Coronary artery (tissue), 2 donors: Measurements from ENCODE around the gene DECR2.

ENCODE experiments used
- DNase-seq: peaks from one replicate; pipeline ENCODE4 v3.0.0-alpha.2; 2017; ENCODE audit warnings: low spot score
- H3K27ac ChIP-seq, 2 donors: fragments of 200-600 bp; sonication (generic); one replicate each; pipeline ENCODE4 v1.5.1; 2016 to 2019
- H3K4me3 ChIP-seq: fragments of 200-600 bp; sonication (generic); 2 replicates; pipeline ENCODE4 v1.5.1; 2016; ENCODE audit warnings: mild to moderate bottlenecking, moderate library complexity
- CTCF ChIP-seq: fragments of 200-600 bp; sonication (generic); IDR thresholded peaks from one replicate; pipeline ENCODE4 v1.5.1; 2019; ENCODE audit warnings: antibody characterized with exemption

DECR2 gene

GRCh38 chr16:456891-457483 lies 55.3 kb downstream of the DECR2 start:
- TF ChIP-seq CTCF: no peak
- DNase-seq: no peak
- H3K27ac ChIP-seq: peak overlapping the region in 1 of 2 donors; percentile 49
- H3K4me3 ChIP-seq: peak overlapping the region; percentile 47

- H3K27ac ChIP-seq: peak overlapping the region in 1 of 2 donors; percentile 57
- H3K4me3 ChIP-seq: no peak overlapping the region
- DNase-seq: no peak
- no peak for TF ChIP-seq CTCF
Observed at GRCh38 chr16:457732-458400, 56.2 kb downstream of the DECR2 start.

- no peak for DNase-seq
- no peak for TF ChIP-seq CTCF
- no peak overlapping the region for H3K4me3 ChIP-seq
- H3K27ac ChIP-seq: no peak overlapping the region
Observed at GRCh38 chr16:459761-460160, 58.1 kb downstream of the DECR2 start.

GRCh38 chr16:460787-461186 lies 59.1 kb downstream of the DECR2 start:
- Histone ChIP-seq H3K4me3 (no peak overlapping the region), H3K27ac (no peak overlapping the region)
- DNase-seq: no peak
- no peak for TF ChIP-seq CTCF
